ENCODE results near the gene THSD4.

THSD4 gene

GRCh38 chr15:71444032-71444810 lies 328.9 kb downstream of the THSD4 start:
- Histone ChIP-seq H3K9me2 (replicated peaks; ENCODE audit: control insufficient read depth, low read length) (no peaks in the 10 kb centered on the region), H3K79me2 (ENCODE audit: control insufficient read depth, low read length) (no peaks in the 10 kb centered on the region), H3K27ac (ENCODE audit: low read depth, low read length) (no peak overlapping the region), H3K36me3 (ENCODE audit: control insufficient read depth, low read length) (no peaks in the 10 kb centered on the region), H3K4me3 (ENCODE audit: low read length) (no peak overlapping the region), H3K9me3 (ENCODE audit: control insufficient read depth, insufficient read depth, low read length) (no peaks in the 10 kb centered on the region), H3K27me3 (ENCODE audit: control insufficient read depth, low read length) (peaks cover 29% of the 10 kb centered on the region), H3K4me2 (ENCODE audit: low read length) (no peak overlapping the region), H4K20me1 (ENCODE audit: control insufficient read depth, insufficient read depth, low read depth, low read length) (no peaks in the 10 kb centered on the region), H3K4me1 (ENCODE audit: control insufficient read depth, low read length) (no peaks in the 10 kb centered on the region), H3F3A (ENCODE audit: control insufficient read depth, insufficient read depth) (no peaks in the 10 kb centered on the region)
- TF ChIP-seq CTCF (IDR thresholded peaks at IDR 0.05; ENCODE audit: low read depth, low read length, poor library complexity, severe bottlenecking) (no peak), EZH2phosphoT487 (IDR thresholded peaks at IDR 0.05; ENCODE audit: borderline replicate concordance, low read length) (no peak)

- Histone ChIP-seq H3K36me3 (ENCODE audit: control insufficient read depth, low read length) (no peaks in the 10 kb centered on the region), H3K4me1 (ENCODE audit: control insufficient read depth, low read length) (no peaks in the 10 kb centered on the region), H3F3A (ENCODE audit: control insufficient read depth, insufficient read depth) (no peaks in the 10 kb centered on the region), H3K27ac (ENCODE audit: low read depth, low read length) (no peak overlapping the region), H4K20me1 (ENCODE audit: control insufficient read depth, insufficient read depth, low read depth, low read length) (no peaks in the 10 kb centered on the region), H3K9me3 (ENCODE audit: control insufficient read depth, insufficient read depth, low read length) (no peaks in the 10 kb centered on the region), H3K79me2 (ENCODE audit: control insufficient read depth, low read length) (no peaks in the 10 kb centered on the region), H3K4me2 (ENCODE audit: low read length) (no peak overlapping the region), H3K27me3 (ENCODE audit: control insufficient read depth, low read length) (peaks cover 29% of the 10 kb centered on the region), H3K9me2 (replicated peaks; ENCODE audit: control insufficient read depth, low read length) (no peaks in the 10 kb centered on the region), H3K4me3 (ENCODE audit: low read length) (no peak overlapping the region)
- TF ChIP-seq CTCF (IDR thresholded peaks at IDR 0.05; ENCODE audit: low read depth, low read length, poor library complexity, severe bottlenecking): no peak
- no peak for TF ChIP-seq EZH2phosphoT487 (IDR thresholded peaks at IDR 0.05; ENCODE audit: borderline replicate concordance, low read length)
These were observed 329.8 kb downstream of the THSD4 start for GRCh38 chr15:71444866-71445590.

GRCh38 chr15:71447328-71448250 lies 332.3 kb downstream of the THSD4 start:
- H3F3A ChIP-seq (ENCODE audit: control insufficient read depth, insufficient read depth): no peaks in the 10 kb centered on the region
- H3K4me2 ChIP-seq (ENCODE audit: low read length): no peak overlapping the region
- H3K4me1 ChIP-seq (ENCODE audit: control insufficient read depth, low read length): no peaks in the 10 kb centered on the region
- H4K20me1 ChIP-seq (ENCODE audit: control insufficient read depth, insufficient read depth, low read depth, low read length): no peaks in the 10 kb centered on the region
- H3K27ac ChIP-seq (ENCODE audit: low read depth, low read length): no peak overlapping the region
- H3K4me3 ChIP-seq (ENCODE audit: low read length): no peak overlapping the region
- no peaks in the 10 kb centered on the region for H3K9me3 ChIP-seq (ENCODE audit: control insufficient read depth, insufficient read depth, low read length)
- peaks cover 29% of the 10 kb centered on the region for H3K27me3 ChIP-seq (ENCODE audit: control insufficient read depth, low read length)
- no peaks in the 10 kb centered on the region for H3K79me2 ChIP-seq (ENCODE audit: control insufficient read depth, low read length)
- no peaks in the 10 kb centered on the region for H3K36me3 ChIP-seq (ENCODE audit: control insufficient read depth, low read length)
- H3K9me2 ChIP-seq (replicated peaks; ENCODE audit: control insufficient read depth, low read length): no peaks in the 10 kb centered on the region
- no peak for TF ChIP-seq EZH2phosphoT487 (IDR thresholded peaks at IDR 0.05; ENCODE audit: borderline replicate concordance, low read length)
- no peak for TF ChIP-seq CTCF (IDR thresholded peaks at IDR 0.05; ENCODE audit: low read depth, low read length, poor library complexity, severe bottlenecking)
